ENCODE results near the gene DHX16. TPM values are rescaled to one million over a fixed set of nuclear protein-coding genes. Genes with fewer than 3 reads are reported as not detected.

Gene DHX16
- total RNA-seq, 1 experiment from 2014 or later = 55.5 TPM

DNA sequence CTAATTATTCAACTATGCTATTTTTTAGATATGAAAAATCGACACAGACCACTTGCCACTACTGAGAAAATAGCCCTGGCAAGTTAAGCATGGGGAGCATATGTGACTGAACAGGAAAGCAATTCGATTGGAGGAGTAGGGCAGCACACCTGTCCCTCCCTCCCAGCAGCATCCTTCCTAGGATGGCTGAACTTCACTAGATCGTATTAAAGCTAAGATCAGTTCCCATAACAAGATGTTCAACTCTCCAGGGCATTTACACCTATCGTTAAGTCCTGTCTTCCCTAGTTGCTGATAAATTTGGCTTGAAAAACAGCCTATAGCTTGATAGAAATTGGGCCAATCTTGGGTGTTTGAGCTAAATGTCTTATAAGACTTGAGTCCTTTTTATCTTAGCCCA lies 62.7 kb downstream of the DHX16 start:
- no peak for DNase-seq (ENCODE audit: low read depth)

- DNase-seq (ENCODE audit: low read depth) = no peak
These were observed 68.8 kb downstream of the DHX16 start for GRCh38 chr6:30603961-30604360.

Other genes starting within 250 kb of the DHX16 start
- 51.5 and 51.9 TPM in 2 replicates for gene HLA-E, start 183.5 kb downstream of the DHX16 start, total RNA-seq (2014; rRNA removed; shearing (Covaris generic))
- gene GNL1, start 116.5 kb downstream of the DHX16 start, total RNA-seq (2014; rRNA removed; shearing (Covaris generic)) = 67.5 and 78.6 TPM in 2 replicates
- 12.7 and 21.4 TPM in 2 replicates for gene PRR3, start 115.7 kb downstream of the DHX16 start, total RNA-seq (2014; rRNA removed; shearing (Covaris generic))
- 72.3 and 77.8 TPM in 2 replicates for gene ABCF1, start 101.6 kb downstream of the DHX16 start, total RNA-seq (2014; rRNA removed; shearing (Covaris generic))
- 27.0 and 29.5 TPM in 2 replicates for gene PPP1R10, start 55.8 kb downstream of the DHX16 start, total RNA-seq (2014; rRNA removed; shearing (Covaris generic))
- gene MRPS18B, start 55.2 kb downstream of the DHX16 start, total RNA-seq (2014; rRNA removed; shearing (Covaris generic)) = 112 and 132 TPM in 2 replicates
- gene ATAT1, start 46.1 kb downstream of the DHX16 start, total RNA-seq (2014; rRNA removed; shearing (Covaris generic)) = 4.5 and 6.6 TPM in 2 replicates
- 10.5 and 16.2 TPM in 2 replicates for gene C6orf136, start 25.9 kb downstream of the DHX16 start, total RNA-seq (2014; rRNA removed; shearing (Covaris generic))
- 86.0 and 109 TPM in 2 replicates for gene PPP1R18, start 13.6 kb upstream of the DHX16 start, total RNA-seq (2014; rRNA removed; shearing (Covaris generic))
- gene NRM, start 18.0 kb upstream of the DHX16 start, total RNA-seq (2014; rRNA removed; shearing (Covaris generic)) = 11.2 and 18.5 TPM in 2 replicates
- gene MDC1, start 44.3 kb upstream of the DHX16 start, total RNA-seq (2014; rRNA removed; shearing (Covaris generic)) = 11.0 and 12.9 TPM in 2 replicates
- gene TUBB, start 47.3 kb upstream of the DHX16 start, total RNA-seq (2014; rRNA removed; shearing (Covaris generic)) = 1,534 and 1,911 TPM in 2 replicates
- gene FLOT1, start 69.7 kb upstream of the DHX16 start, total RNA-seq (2014; rRNA removed; shearing (Covaris generic)) = 67.0 and 73.8 TPM in 2 replicates
- 156 and 195 TPM in 2 replicates for gene IER3, start 71.5 kb upstream of the DHX16 start, total RNA-seq (2014; rRNA removed; shearing (Covaris generic))
- gene DDR1, start 211.5 kb upstream of the DHX16 start, total RNA-seq (2014; rRNA removed; shearing (Covaris generic)) = 34.8 and 37.0 TPM in 2 replicates
- gene GTF2H4, start 235.2 kb upstream of the DHX16 start, total RNA-seq (2014; rRNA removed; shearing (Covaris generic)) = 22.2 and 28.0 TPM in 2 replicates
- gene VARS2, start 241.2 kb upstream of the DHX16 start, total RNA-seq (2014; rRNA removed; shearing (Covaris generic)) = 30.7 and 33.1 TPM in 2 replicates